ENCODE measurements around the gene RPRD1B. TPM values are rescaled to one million over a fixed set of nuclear protein-coding genes. Genes with fewer than 3 reads are reported as not detected.

The RPRD1B gene
- total RNA-seq, 2 experiments from 2014 or later: 36.5 to 38.8 TPM

- CTCF ChIA-PET: interaction anchor here (0.9 to 1.4 kb wide), 2 partner anchors 95 to 161 kb away, joined by 3 to 5 read pairs; no protein-coding TSS in a partner anchor
Observed at GRCh38 chr20:38060536-38060935, 27.0 kb downstream of the RPRD1B start.

GRCh38 chr20:38061109-38061508 is 27.6 kb downstream of the RPRD1B start:
- ChIA-PET CTCF (interaction anchor here (0.9 to 1.4 kb wide), 2 partner anchors 95 to 161 kb away, joined by 3 to 5 read pairs; no protein-coding TSS in a partner anchor), POLR2A (no interaction called here)

More at GRCh38 chr20:38060536-38060935, 27.0 kb downstream of the RPRD1B start:
- POLR2A ChIA-PET: no interaction called here

- POLR2A ChIA-PET: no interaction called here
Observed at GRCh38 chr20:38062890-38063289, 29.3 kb downstream of the RPRD1B start.

GRCh38 chr20:38063911-38064530 is 30.5 kb downstream of the RPRD1B start:
- ChIA-PET POLR2A (no interaction called here), CTCF (no interaction called here)

More at GRCh38 chr20:38062890-38063289, 29.3 kb downstream of the RPRD1B start:
- CTCF ChIA-PET: no interaction called here

- ChIA-PET POLR2A (no interaction called here), CTCF (no interaction called here)
Observed at GRCh38 chr20:38065764-38066375, 32.3 kb downstream of the RPRD1B start.

GRCh38 chr20:38066969-38067716 is 33.6 kb downstream of the RPRD1B start:
- POLR2A ChIA-PET: no interaction called here
- CTCF ChIA-PET: no interaction called here

- ChIA-PET POLR2A (no interaction called here), CTCF (no interaction called here)
Observed at GRCh38 chr20:38067717-38068365, 34.3 kb downstream of the RPRD1B start.

- ChIA-PET POLR2A (interaction anchor here (0.5 to 0.6 kb wide), 2 partner anchors 24 to 857 kb away, joined by 3 to 4 read pairs; no protein-coding TSS in a partner anchor), CTCF (interaction anchor here (0.6 to 2.0 kb wide), 18 partner anchors 9 to 151 kb away, joined by 3 to 20 read pairs (median 4); no protein-coding TSS in a partner anchor)
Observed at GRCh38 chr20:38072898-38073297, 39.4 kb downstream of the RPRD1B start.

GRCh38 chr20:38073307-38074071 is 39.9 kb downstream of the RPRD1B start:
- CTCF ChIA-PET: interaction anchor here (0.6 to 2.0 kb wide), 20 partner anchors 8 to 151 kb away, joined by 3 to 20 read pairs (median 4); no protein-coding TSS in a partner anchor
- POLR2A ChIA-PET: interaction anchor here (0.5 to 0.6 kb wide), 2 partner anchors 25 to 857 kb away, joined by 3 to 4 read pairs; no protein-coding TSS in a partner anchor

GRCh38 chr20:38075161-38075998 is 41.8 kb downstream of the RPRD1B start:
- ChIA-PET POLR2A (no interaction called here), CTCF (interaction anchor here (0.7 to 2.0 kb wide), 3 partner anchors 17 to 511 kb away, joined by 3 to 7 read pairs (median 4); no protein-coding TSS in a partner anchor)

GRCh38 chr20:38076548-38076947 is 43.0 kb downstream of the RPRD1B start:
- CTCF ChIA-PET: interaction anchor here (2.0 kb wide), 1 partner anchor 145 kb away, joined by 7 read pairs; no protein-coding TSS in a partner anchor
- POLR2A ChIA-PET: interaction anchor here (0.6 kb wide), 1 partner anchor 126 kb away, joined by 3 read pairs; no protein-coding TSS in a partner anchor

- ChIA-PET CTCF (no interaction called here), POLR2A (no interaction called here)
Observed at GRCh38 chr20:38078084-38078483, 44.5 kb downstream of the RPRD1B start.

- ChIA-PET POLR2A (no interaction called here), CTCF (no interaction called here)
Observed at GRCh38 chr20:38079353-38079752, 45.8 kb downstream of the RPRD1B start.

GRCh38 chr20:38081575-38081974 is 48.0 kb downstream of the RPRD1B start:
- CTCF ChIA-PET: interaction anchor here (0.9 kb wide), 1 partner anchor 8 kb away, joined by 3 read pairs; no protein-coding TSS in a partner anchor
- POLR2A ChIA-PET: no interaction called here

GRCh38 chr20:38082894-38083293 is 49.3 kb downstream of the RPRD1B start:
- ChIA-PET CTCF (interaction anchor here (0.8 to 1.6 kb wide), 3 partner anchors 9 to 138 kb away, joined by 3 to 7 read pairs (median 4); no protein-coding TSS in a partner anchor), POLR2A (no interaction called here)

GRCh38 chr20:38083338-38084048 is 49.9 kb downstream of the RPRD1B start:
- POLR2A ChIA-PET: no interaction called here

GRCh38 chr20:38084425-38084951 is 50.9 kb downstream of the RPRD1B start:
- ChIA-PET CTCF (interaction anchor here (0.9 kb wide), 1 partner anchor 11 kb away, joined by 3 read pairs; no protein-coding TSS in a partner anchor), POLR2A (no interaction called here)

More at GRCh38 chr20:38083338-38084048, 49.9 kb downstream of the RPRD1B start:
- CTCF ChIA-PET: interaction anchor here (0.8 to 1.6 kb wide), 4 partner anchors 10 to 138 kb away, joined by 3 to 7 read pairs (median 4); no protein-coding TSS in a partner anchor

All from activated CD8-positive, alpha-beta memory T cell treated with anti-CD3 and anti-CD28 coated beads for 36 hours (primary cell).